H9 (cell line): ENCODE measurements around the gene PIK3CG. TPM values are rescaled to one million over a fixed set of nuclear protein-coding genes. Genes with fewer than 3 reads are reported as not detected.
"Not testable (repeated sequence)": the region's sequence is repeated elsewhere in the genome, so short reads cannot be mapped to it uniquely, and the experiment has no call there.

ENCODE experiments used
- DNase-seq: peaks from one replicate; pipeline ENCODE4 v3.0.0-alpha.2; 2017
- H2AFZ ChIP-seq: one replicate; pipeline ENCODE4 v1.6.1; 2013; ENCODE audit warnings: mild to moderate bottlenecking, low read length, control low read depth, moderate library complexity
- H2AK5ac ChIP-seq: 2 replicates; pipeline ENCODE4 v1.6.1; 2013; ENCODE audit warnings: low read length, control low read depth, mixed read lengths; ENCODE audit not compliant: insufficient read length
- H2BK120ac ChIP-seq: one replicate; pipeline ENCODE4 v1.6.1; 2013; ENCODE audit warnings: low read depth, mild to moderate bottlenecking, low read length, control low read depth, inconsistent platforms; ENCODE audit not compliant: poor library complexity, severe bottlenecking
- H2BK12ac ChIP-seq: 2 replicates; pipeline ENCODE4 v1.6.1; 2013; ENCODE audit warnings: low read length, control low read depth, mixed read lengths, low read depth; ENCODE audit not compliant: insufficient read length
- H2BK15ac ChIP-seq: 2 replicates; pipeline ENCODE4 v1.6.1; 2013; ENCODE audit warnings: low read depth, low read length, control low read depth
- H2BK20ac ChIP-seq: one replicate; pipeline ENCODE4 v1.6.1; 2013; ENCODE audit warnings: low read depth, mild to moderate bottlenecking, low read length, control low read depth, inconsistent platforms; ENCODE audit not compliant: poor library complexity, severe bottlenecking
- H2BK5ac ChIP-seq: 2 replicates; pipeline ENCODE4 v1.6.1; 2013; ENCODE audit warnings: low read length, control low read depth, mixed read lengths; ENCODE audit not compliant: insufficient read length
- H3K14ac ChIP-seq: 2 replicates; pipeline ENCODE4 v1.6.1; 2013; ENCODE audit warnings: low read length, control low read depth; ENCODE audit not compliant: insufficient read depth
- H3K18ac ChIP-seq: 2 replicates; pipeline ENCODE4 v1.6.1; 2013; ENCODE audit warnings: low read depth, mild to moderate bottlenecking, mixed read lengths, low read length, control low read depth; ENCODE audit not compliant: insufficient read length
- H3K23ac ChIP-seq: 2 replicates; pipeline ENCODE4 v1.6.1; 2013; ENCODE audit warnings: low read length, control low read depth, mixed read lengths, low read depth; ENCODE audit not compliant: insufficient read length
- H3K23me2 ChIP-seq: 2 replicates; pipeline ENCODE4 v1.6.1; 2013; ENCODE audit warnings: low read depth, mild to moderate bottlenecking, mixed read lengths, low read length, control low read depth; ENCODE audit not compliant: insufficient read length, poor library complexity, severe bottlenecking
- H3K27ac ChIP-seq: 2 replicates; pipeline ENCODE4 v1.5.1; 2013; ENCODE audit warnings: low read length, control low read depth, mixed read lengths, low read depth; ENCODE audit not compliant: insufficient read length
- H3K27me3 ChIP-seq: 2 replicates; pipeline ENCODE4 v1.6.1; 2013; ENCODE audit warnings: low read length, control low read depth, inconsistent platforms; ENCODE audit not compliant: insufficient read depth
- H3K4ac ChIP-seq: 2 replicates; pipeline ENCODE4 v1.6.1; 2013; ENCODE audit warnings: low read depth, mild to moderate bottlenecking, control low read depth, inconsistent platforms, low read length, moderate library complexity
- H3K4me1 ChIP-seq: 2 replicates; pipeline ENCODE4 v1.6.1; 2013; ENCODE audit warnings: low read length, control low read depth, inconsistent platforms; ENCODE audit not compliant: insufficient read depth
- H3K4me2 ChIP-seq: 2 replicates; pipeline ENCODE4 v1.6.1; 2013; ENCODE audit warnings: low read length, control low read depth, mixed read lengths; ENCODE audit not compliant: insufficient read length, insufficient read depth
- H3K56ac ChIP-seq: 2 replicates; pipeline ENCODE4 v1.6.1; 2013; ENCODE audit warnings: low read depth, mild to moderate bottlenecking, mixed read lengths, low read length, control low read depth; ENCODE audit not compliant: insufficient read length
- H3K79me1 ChIP-seq: 2 replicates; pipeline ENCODE4 v1.6.1; 2013; ENCODE audit warnings: low read depth, mild to moderate bottlenecking, moderate library complexity, low read length, control low read depth, inconsistent platforms; ENCODE audit not compliant: insufficient read depth, poor library complexity, severe bottlenecking
- H3K79me2 ChIP-seq: 2 replicates; pipeline ENCODE4 v1.6.1; 2013; ENCODE audit warnings: low read length, control low read depth, inconsistent platforms; ENCODE audit not compliant: insufficient read depth
- H3K9ac ChIP-seq: 2 replicates; pipeline ENCODE4 v1.6.1; 2013; ENCODE audit warnings: low read length, control low read depth, mixed read lengths; ENCODE audit not compliant: insufficient read length; ENCODE audit errors: extremely low read depth
- H3K9me3 ChIP-seq: one replicate; pipeline ENCODE4 v1.6.1; 2013; ENCODE audit warnings: low read depth, low read length, inconsistent platforms; ENCODE audit not compliant: control insufficient read depth
- H3T11ph ChIP-seq: one replicate; pipeline ENCODE4 v1.6.1; 2013; ENCODE audit warnings: mild to moderate bottlenecking, low read length, control low read depth, inconsistent platforms
- H4K20me1 ChIP-seq: one replicate; pipeline ENCODE4 v1.6.1; 2013; ENCODE audit not compliant: control insufficient read depth, insufficient read length, insufficient read depth
- H4K5ac ChIP-seq: 2 replicates; pipeline ENCODE4 v1.6.1; 2013; ENCODE audit warnings: low read depth, mild to moderate bottlenecking, mixed read lengths, low read length, control low read depth; ENCODE audit not compliant: insufficient read length
- H4K8ac ChIP-seq: replicated peaks from 2 replicates; pipeline ENCODE4 v1.6.1; 2013; ENCODE audit warnings: low read length, control low read depth, mixed read lengths, low read depth; ENCODE audit not compliant: insufficient read length
- H4K91ac ChIP-seq: 2 replicates; pipeline ENCODE4 v1.6.1; 2013; ENCODE audit warnings: low read depth, mild to moderate bottlenecking, moderate library complexity, mixed read lengths, low read length, control low read depth; ENCODE audit not compliant: insufficient read length
- H3K27ac Mint-ChIP-seq, 3 experiments: 2 replicates in 2 of 3; 3 replicates in 1 of 3; pipeline ENCODE4 v1.8.0; 2020 to 2021; ENCODE audit warnings: mixed read lengths in 3 of 3, mild to moderate bottlenecking in 1 of 3, moderate library complexity in 1 of 3
- H3K27me3 Mint-ChIP-seq: 2 replicates; pipeline ENCODE4 v1.8.0; 2021; ENCODE audit warnings: low read depth, mild to moderate bottlenecking, moderate library complexity, mixed read lengths
- H3K36me3 Mint-ChIP-seq, 3 experiments: 2 replicates in 2 of 3; 3 replicates in 1 of 3; pipeline ENCODE4 v1.8.0; 2020 to 2021; ENCODE audit warnings: low read depth in 3 of 3, mixed read lengths in 3 of 3; ENCODE audit not compliant: insufficient read depth in 1 of 3
- H3K4me1 Mint-ChIP-seq, 2 experiments: 2 replicates each; pipeline ENCODE4 v1.8.0; 2020; ENCODE audit warnings: mixed read lengths in 2 of 2
- H3K4me3 Mint-ChIP-seq, 2 experiments: 2 replicates in 1 of 2; 3 replicates in 1 of 2; pipeline ENCODE4 v1.8.0; 2020 to 2021; ENCODE audit warnings: mild to moderate bottlenecking in 2 of 2, mixed read lengths in 2 of 2, moderate library complexity in 1 of 2
- H3K9me3 Mint-ChIP-seq, 2 experiments: 2 replicates in 1 of 2; 3 replicates in 1 of 2; pipeline ENCODE4 v1.8.0; 2020; ENCODE audit warnings: mild to moderate bottlenecking in 2 of 2, mixed read lengths in 2 of 2, moderate library complexity in 1 of 2
- CTCF ChIP-seq: fragments of 200-600 bp; sonication (generic); conservative IDR thresholded peaks from 3 replicates; pipeline ENCODE4 v1.8.0; 2021; ENCODE audit warnings: antibody characterized with exemption, mild to moderate bottlenecking
- WGBS: extraction: QIAGEN DNeasy Blood & Tissue Kit; methylation state at CpG from one replicate; pipeline ENCODE4 v1.1.7; 2013; ENCODE audit warnings: missing lambda C conversion rate, low lambda C conversion rate, mixed read lengths; ENCODE audit not compliant: insufficient read length; ENCODE audit errors: extremely low coverage; 5-methylcytosine and 5-hydroxymethylcytosine counted together
- total RNA-seq: library from RNA; stranded (reverse); gene quantifications from 2 replicates; pipeline ENCODE4 v1.2.1, GENCODE V29; 2021

The PIK3CG gene
- total RNA-seq, 1 experiment from 2014 or later, result not detected

- no peaks in the 10 kb centered on the region for H3K36me3 Mint-ChIP-seq
- H3K4ac ChIP-seq, result no peak overlapping the region
- no peak overlapping the region for H3K23ac ChIP-seq
- WGBS, result no CpG with 5 or more reads among the region's 1 CpG
- no peak for TF ChIP-seq CTCF
- no peaks in the 10 kb centered on the region; a peak in 1 of 5 replicates for H3K9me3 Mint-ChIP-seq
- peaks cover 3% of the 10 kb centered on the region; the same call in 1 of the 2 replicates for H3K27me3 Mint-ChIP-seq
- no peak overlapping the region for H3K27ac ChIP-seq
- H2BK20ac ChIP-seq, result no peak overlapping the region
- H2AK5ac ChIP-seq, result no peak overlapping the region
- no peak overlapping the region for H3K14ac ChIP-seq
- no peak overlapping the region for H3K9ac ChIP-seq
- no peak overlapping the region for H3K56ac ChIP-seq
- no peaks in the 10 kb centered on the region for H3K27me3 ChIP-seq
- no peaks in the 10 kb centered on the region for H3K23me2 ChIP-seq
- DNase-seq, result no peak
- no peak overlapping the region for H4K91ac ChIP-seq
- H3K27ac Mint-ChIP-seq, result no peak overlapping the region
- H3K79me2 ChIP-seq, result no peaks in the 10 kb centered on the region
- no peak overlapping the region for H4K5ac ChIP-seq
- H3K79me1 ChIP-seq, result no peaks in the 10 kb centered on the region
- peaks cover 5% of the 10 kb centered on the region in 2 experiments; a peak in 3 of 4 replicates for H3K4me1 Mint-ChIP-seq
- H3K9me3 ChIP-seq, result no peaks in the 10 kb centered on the region
- no peaks in the 10 kb centered on the region for H4K20me1 ChIP-seq
- H3T11ph ChIP-seq, result no peak overlapping the region
- no peaks in the 10 kb centered on the region for H3K4me1 ChIP-seq
- H3K4me3 Mint-ChIP-seq, result no peak overlapping the region
- no peak overlapping the region for H3K4me2 ChIP-seq
- no peak overlapping the region for H2AFZ ChIP-seq
- no peak overlapping the region for H2BK5ac ChIP-seq
- no peak overlapping the region for H2BK120ac ChIP-seq
- no peak overlapping the region for H3K18ac ChIP-seq
- H4K8ac ChIP-seq, result no peak overlapping the region
- H2BK15ac ChIP-seq, result no peak overlapping the region
- peak overlapping the region; percentile 59 for H2BK12ac ChIP-seq
Observed at GRCh38 chr7:106848851-106849442, 16.1 kb upstream of the PIK3CG start.

- not testable (repeated sequence) for H3K23ac ChIP-seq, H3K9me3 Mint-ChIP-seq, H3K36me3 Mint-ChIP-seq, DNase-seq, H3K79me2 ChIP-seq, H2BK12ac ChIP-seq, H2BK5ac ChIP-seq, H3K4me3 Mint-ChIP-seq, H3K27ac Mint-ChIP-seq, H2BK15ac ChIP-seq, H4K91ac ChIP-seq, H3K27ac ChIP-seq, H3K23me2 ChIP-seq, H2BK120ac ChIP-seq, H3T11ph ChIP-seq, H3K18ac ChIP-seq, H2AK5ac ChIP-seq, H2AFZ ChIP-seq, H3K4me1 Mint-ChIP-seq, H4K8ac ChIP-seq, H3K9me3 ChIP-seq, H4K20me1 ChIP-seq, H4K5ac ChIP-seq, H3K4me2 ChIP-seq, H3K27me3 Mint-ChIP-seq, H3K9ac ChIP-seq, H3K4me1 ChIP-seq, H3K27me3 ChIP-seq, H3K56ac ChIP-seq, H3K14ac ChIP-seq, H2BK20ac ChIP-seq, H3K79me1 ChIP-seq, H3K4ac ChIP-seq
- no CpG with 5 or more reads among the region's 7 CpGs for WGBS
Observed at GRCh38 chr7:106851632-106852031, 13.4 kb upstream of the PIK3CG start.
